Measurements from ENCODE around the gene NHLH2. TPM values are rescaled to one million over a fixed set of nuclear protein-coding genes. Genes with fewer than 3 reads are reported as not detected.

NHLH2 gene
- total RNA-seq, 1 experiment from 2014 or later = not detected

- Histone ChIP-seq H3K4me3 (no peak overlapping the region), H3K4me2 (no peak overlapping the region), H2AFZ (no peak overlapping the region), H3K79me2 (ENCODE audit: low read depth) (no peaks in the 10 kb centered on the region), H3K9me3 (ENCODE audit: insufficient read depth, low read depth) (no peaks in the 10 kb centered on the region), H3K27ac (no peak overlapping the region), H3K9me2 (ENCODE audit: insufficient read depth) (no peaks in the 10 kb centered on the region), H3K27me3 (ENCODE audit: insufficient read depth, low read depth) (no peaks in the 10 kb centered on the region), H3K36me3 (ENCODE audit: low read depth) (no peaks in the 10 kb centered on the region), H3F3A (ENCODE audit: insufficient read depth, low read depth) (no peaks in the 10 kb centered on the region), H3K4me1 (replicated peaks; ENCODE audit: insufficient read depth) (peaks cover 8% of the 10 kb centered on the region), H4K20me1 (ENCODE audit: insufficient read depth) (no peaks in the 10 kb centered on the region)
- no TSS peak for BruUV-seq (replicated peaks)
- CTCF ChIA-PET = no interaction called here
- peak in 1 of 2 experiments; percentile 9 for DNase-seq
- intact Hi-C loops (cut with micrococcal nuclease; ENCODE audit: unreplicated experiment) = no loop called here
- TF ChIP-seq EZH2 (IDR thresholded peaks at IDR 0.05; ENCODE audit: low read depth) = no peak
- POLR2A ChIA-PET (ENCODE audit: unreplicated experiment) = no interaction called here
Observed at GRCh38 chr1:115796036-115796435, 44.9 kb downstream of the NHLH2 start.

GRCh38 chr1:115794976-115795639, 45.8 kb downstream of the NHLH2 start:
- intact Hi-C loops (cut with micrococcal nuclease; ENCODE audit: unreplicated experiment) = no loop called here
- CTCF ChIA-PET = no interaction called here

GRCh38 chr1:115793162-115793561, 47.8 kb downstream of the NHLH2 start:
- H4K20me1 ChIP-seq (ENCODE audit: insufficient read depth) = no peaks in the 10 kb centered on the region
- TF ChIP-seq EZH2 (IDR thresholded peaks at IDR 0.05; ENCODE audit: low read depth) (no peak), CTCF (conservative IDR thresholded peaks at IDR 0.05) (no peak)
- H3K9me2 ChIP-seq (ENCODE audit: insufficient read depth) = no peaks in the 10 kb centered on the region; the same call in 1 of the 2 replicates
- H3K4me3 ChIP-seq = no peak overlapping the region
- no peaks in the 10 kb centered on the region for H3K79me2 ChIP-seq (ENCODE audit: low read depth)
- no peaks in the 10 kb centered on the region for H3K36me3 ChIP-seq (ENCODE audit: low read depth)
- H3F3A ChIP-seq (ENCODE audit: insufficient read depth, low read depth) = no peaks in the 10 kb centered on the region
- CTCF ChIA-PET = no interaction called here
- no peaks in the 10 kb centered on the region for H3K27me3 ChIP-seq (ENCODE audit: insufficient read depth, low read depth)
- POLR2A ChIA-PET (ENCODE audit: unreplicated experiment) = no interaction called here
- DNase-seq = no peak
- no peak overlapping the region for H3K4me2 ChIP-seq
- H3K27ac ChIP-seq = no peak overlapping the region
- peaks cover 8% of the 10 kb centered on the region for H3K4me1 ChIP-seq (replicated peaks; ENCODE audit: insufficient read depth)
- intact Hi-C loops (cut with micrococcal nuclease; ENCODE audit: unreplicated experiment) = no loop called here
- H3K9me3 ChIP-seq (ENCODE audit: insufficient read depth, low read depth) = no peaks in the 10 kb centered on the region
- no TSS peak for BruUV-seq (replicated peaks)
- no peak overlapping the region for H2AFZ ChIP-seq

More at GRCh38 chr1:115794976-115795639, 45.8 kb downstream of the NHLH2 start:
- peak in 1 of 2 experiments; percentile 16 for DNase-seq
- Histone ChIP-seq H3K4me1 (replicated peaks; ENCODE audit: insufficient read depth) (peaks cover 8% of the 10 kb centered on the region), H3K4me3 (no peak overlapping the region), H3K27me3 (ENCODE audit: insufficient read depth, low read depth) (no peaks in the 10 kb centered on the region), H3K9me3 (ENCODE audit: insufficient read depth, low read depth) (no peaks in the 10 kb centered on the region), H2AFZ (no peak overlapping the region), H3K9me2 (ENCODE audit: insufficient read depth) (no peaks in the 10 kb centered on the region), H3F3A (ENCODE audit: insufficient read depth, low read depth) (no peaks in the 10 kb centered on the region), H3K27ac (no peak overlapping the region), H3K36me3 (ENCODE audit: low read depth) (no peaks in the 10 kb centered on the region), H3K79me2 (ENCODE audit: low read depth) (no peaks in the 10 kb centered on the region), H4K20me1 (ENCODE audit: insufficient read depth) (no peaks in the 10 kb centered on the region), H3K4me2 (no peak overlapping the region)
- BruUV-seq (replicated peaks) = no TSS peak
- POLR2A ChIA-PET (ENCODE audit: unreplicated experiment) = no interaction called here
- no peak for TF ChIP-seq CTCF (conservative IDR thresholded peaks at IDR 0.05)
- no peak for TF ChIP-seq EZH2 (IDR thresholded peaks at IDR 0.05; ENCODE audit: low read depth)

GRCh38 chr1:115791816-115792215, 49.1 kb downstream of the NHLH2 start:
- H3K9me3 ChIP-seq (ENCODE audit: insufficient read depth, low read depth) = peaks cover 5% of the 10 kb centered on the region
- no peak overlapping the region for H3K4me3 ChIP-seq
- H3K27me3 ChIP-seq (ENCODE audit: insufficient read depth, low read depth) = no peaks in the 10 kb centered on the region
- H3K79me2 ChIP-seq (ENCODE audit: low read depth) = no peaks in the 10 kb centered on the region
- ChIA-PET CTCF (no interaction called here), POLR2A (ENCODE audit: unreplicated experiment) (no interaction called here)
- H3K4me1 ChIP-seq (replicated peaks; ENCODE audit: insufficient read depth) = peaks cover 8% of the 10 kb centered on the region
- peak overlapping the region; percentile 4; the same call in 1 of the 2 replicates for H3K4me2 ChIP-seq
- H3K27ac ChIP-seq = no peak overlapping the region
- no peak for TF ChIP-seq CTCF (conservative IDR thresholded peaks at IDR 0.05)
- TF ChIP-seq EZH2 (IDR thresholded peaks at IDR 0.05; ENCODE audit: low read depth) = no peak
- H3K36me3 ChIP-seq (ENCODE audit: low read depth) = no peaks in the 10 kb centered on the region
- BruUV-seq (replicated peaks) = no TSS peak
- no peaks in the 10 kb centered on the region for H4K20me1 ChIP-seq (ENCODE audit: insufficient read depth)
- H2AFZ ChIP-seq = no peak overlapping the region
- peak in 1 of 2 experiments; percentile 82 for DNase-seq
- H3K9me2 ChIP-seq (ENCODE audit: insufficient read depth) = no peaks in the 10 kb centered on the region; the same call in 1 of the 2 replicates
- intact Hi-C loops (cut with micrococcal nuclease; ENCODE audit: unreplicated experiment) = no loop called here
- no peaks in the 10 kb centered on the region for H3F3A ChIP-seq (ENCODE audit: insufficient read depth, low read depth)

Measured in PC-9 (cell line).